GM23338 (cell line): ENCODE results near the gene MLLT3. TPM values are rescaled to one million over a fixed set of nuclear protein-coding genes. Genes with fewer than 3 reads are reported as not detected.

ENCODE experiments used
- ATAC-seq: fragments of 200-7000 bp; cut with Tn5 transposase; 3 replicates; pipeline ENCODE4 v1.9.1; 2020
- DNase-seq: peaks from one replicate; pipeline ENCODE4 v3.0.0-alpha.2; 2015; ENCODE audit warnings: low spot score
- H2AFZ ChIP-seq: fragments of 200-600 bp; sonication (generic); 2 replicates; pipeline ENCODE4 v1.8.0; 2016; ENCODE audit warnings: antibody characterized with exemption, mild to moderate bottlenecking, moderate library complexity
- H3F3A ChIP-seq: fragments of 200-600 bp; sonication (generic); replicated peaks from 2 replicates; pipeline ENCODE4 v1.8.0; 2017; ENCODE audit warnings: antibody characterized with exemption, mixed run types, low read depth
- H3K27ac ChIP-seq: fragments of 200-600 bp; sonication (generic); 2 replicates; pipeline ENCODE4 v1.6.1; 2016; ENCODE audit warnings: low read depth
- H3K27me3 ChIP-seq: fragments of 200-600 bp; sonication (generic); 2 replicates; pipeline ENCODE4 v1.8.0; 2016; ENCODE audit warnings: mild to moderate bottlenecking, mixed run types, moderate library complexity; ENCODE audit not compliant: insufficient read depth
- H3K36me3 ChIP-seq: fragments of 200-600 bp; sonication (generic); 2 replicates; pipeline ENCODE4 v1.8.0; 2016; ENCODE audit warnings: mild to moderate bottlenecking; ENCODE audit not compliant: insufficient read depth
- H3K4me1 ChIP-seq: fragments of 200-600 bp; sonication (generic); 2 replicates; pipeline ENCODE4 v1.8.0; 2016; ENCODE audit warnings: mild to moderate bottlenecking, moderate library complexity; ENCODE audit not compliant: insufficient read depth
- H3K4me2 ChIP-seq: fragments of 200-600 bp; sonication (generic); 2 replicates; pipeline ENCODE4 v1.7.1; 2017; ENCODE audit warnings: mixed run types
- H3K4me3 ChIP-seq: fragments of 200-600 bp; sonication (generic); 2 replicates; pipeline ENCODE4 v1.6.1; 2016; ENCODE audit warnings: mixed run types
- H3K79me2 ChIP-seq: fragments of 200-600 bp; sonication (generic); replicated peaks from 2 replicates; pipeline ENCODE4 v1.8.0; 2017; ENCODE audit warnings: mild to moderate bottlenecking; ENCODE audit not compliant: insufficient read depth
- H3K9me2 ChIP-seq: fragments of 200-600 bp; sonication (generic); 2 replicates; pipeline ENCODE4 v1.8.0; 2017; ENCODE audit not compliant: insufficient read depth
- H4K20me1 ChIP-seq: fragments of 200-600 bp; sonication (generic); replicated peaks from 2 replicates; pipeline ENCODE4 v1.8.0; 2017; ENCODE audit warnings: mild to moderate bottlenecking; ENCODE audit not compliant: insufficient read depth
- H3K27ac Mint-ChIP-seq: 2 replicates; pipeline ENCODE4 v1.8.0; 2020; ENCODE audit warnings: inconsistent platforms, mild to moderate bottlenecking, moderate library complexity, mixed read lengths
- H3K27me3 Mint-ChIP-seq: 3 replicates; pipeline ENCODE4 v1.8.0; 2022; ENCODE audit warnings: low read depth, mild to moderate bottlenecking, moderate library complexity, mixed read lengths, inconsistent platforms; ENCODE audit not compliant: insufficient read depth, poor library complexity
- H3K36me3 Mint-ChIP-seq: 3 replicates; pipeline ENCODE4 v1.8.0; 2021; ENCODE audit warnings: low read depth, mild to moderate bottlenecking, inconsistent platforms, moderate library complexity, mixed read lengths
- H3K4me1 Mint-ChIP-seq: 3 replicates; pipeline ENCODE4 v1.8.0; 2020; ENCODE audit warnings: mild to moderate bottlenecking, inconsistent platforms, mixed read lengths
- H3K4me3 Mint-ChIP-seq: 3 replicates; pipeline ENCODE4 v1.8.0; 2021; ENCODE audit warnings: moderate library complexity, mild to moderate bottlenecking, inconsistent platforms, mixed read lengths
- H3K9me3 Mint-ChIP-seq: 3 replicates; pipeline ENCODE4 v1.8.0; 2020; ENCODE audit warnings: moderate library complexity, mild to moderate bottlenecking, inconsistent platforms, mixed read lengths
- JUNB ChIP-seq: IDR thresholded peaks from one replicate; pipeline ENCODE4 v1.6.1; 2016; ENCODE audit warnings: antibody characterized with exemption; ENCODE audit not compliant: unreplicated experiment
- NANOG ChIP-seq: IDR thresholded peaks from 2 replicates; pipeline ENCODE4 v1.6.1; 2016; ENCODE audit warnings: antibody characterized with exemption, borderline replicate concordance
- ZNF114 ChIP-seq: fragments of 250-450 bp; sonication (Bioruptor Pico); IDR thresholded peaks from 2 replicates; pipeline ENCODE4 v1.5.0; 2020; ENCODE audit warnings: mild to moderate bottlenecking, moderate library complexity
- ZNF331 ChIP-seq: fragments of 250-450 bp; sonication (Bioruptor Pico); IDR thresholded peaks from 2 replicates; pipeline ENCODE4 v1.5.0; 2020; ENCODE audit warnings: low read depth, mild to moderate bottlenecking, moderate library complexity
- polyA plus RNA-seq: library from polyadenylated mRNA; unstranded; fragments of >200 nt; fragmentation: Nextera tagmentation; extraction: Ambion mirVana; gene quantifications from 2 replicates; pipeline ENCODE4 v1.2.1, GENCODE V29; 2016
- total RNA-seq: library from RNA; depleted of rRNA; stranded (reverse); fragments of >200 nt; shearing (Covaris generic); gene quantifications from 2 replicates; pipeline ENCODE4 v1.2.3, GENCODE V29; 2014
- TF ChIP-seq, protein P1 (sequence below), 2 experiments: fragments of 200-600 bp in 1 of 2; sonication (generic) in 1 of 2; conservative IDR thresholded peaks; 2 replicates each; pipeline versions ENCODE4 v1.5.1 to v1.6.1; 2016 to 2017; ENCODE audit warnings: antibody characterized with exemption in 2 of 2, low read depth in 2 of 2, mild to moderate bottlenecking in 2 of 2, moderate library complexity in 1 of 2
- TF ChIP-seq, protein P2 (sequence below): fragments of 250-450 bp; sonication (Bioruptor Pico); IDR thresholded peaks from 2 replicates; pipeline ENCODE4 v1.5.0; 2020; ENCODE audit warnings: mild to moderate bottlenecking, moderate library complexity
- TF ChIP-seq, protein P3 (sequence below): IDR thresholded peaks from one replicate; pipeline ENCODE4 v1.6.1; 2018; ENCODE audit warnings: antibody characterized with exemption; ENCODE audit not compliant: unreplicated experiment

Gene MLLT3
- total and polyA plus RNA-seq, 2 experiments from 2014 or later = 7.5 to 9.5 TPM

DNA sequence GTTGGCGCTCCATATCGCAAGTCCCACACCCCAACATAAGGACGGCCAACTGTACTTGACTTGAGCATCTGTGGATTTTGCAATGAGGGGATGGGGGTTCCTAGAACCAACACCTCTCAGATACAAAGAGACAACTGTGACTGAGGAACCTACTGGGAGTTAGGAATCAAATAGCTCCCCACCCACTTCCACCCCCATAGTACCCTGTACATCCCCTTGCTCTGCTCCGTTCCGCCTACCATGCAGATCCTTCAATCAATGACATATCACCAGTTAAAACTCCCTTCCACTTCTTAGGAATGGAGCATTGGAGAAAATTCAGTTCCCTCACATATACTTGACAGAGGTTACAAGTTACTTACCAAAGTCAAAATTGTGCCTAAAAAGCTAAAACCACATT, 140.9 kb downstream of the MLLT3 start:
- H3K27me3 ChIP-seq = no peaks in the 10 kb centered on the region
- H4K20me1 ChIP-seq = no peaks in the 10 kb centered on the region
- Mint-ChIP-seq H3K27me3 (peaks cover 2% of the 10 kb centered on the region), H3K4me3 (no peak overlapping the region), H3K36me3 (no peaks in the 10 kb centered on the region), H3K4me1 (peaks cover 45% of the 10 kb centered on the region), H3K27ac (no peak overlapping the region), H3K9me3 (no peaks in the 10 kb centered on the region)
- no peaks in the 10 kb centered on the region for H3F3A ChIP-seq
- no peaks in the 10 kb centered on the region for H3K36me3 ChIP-seq
- H3K79me2 ChIP-seq = no peaks in the 10 kb centered on the region
- ATAC-seq (no peak), DNase-seq (no peak)
- H3K4me3 ChIP-seq = no peak overlapping the region
- H3K27ac ChIP-seq = no peak overlapping the region
- peaks cover 40% of the 10 kb centered on the region for H3K4me1 ChIP-seq
- H3K4me2 ChIP-seq = no peak overlapping the region
- no peak overlapping the region for H2AFZ ChIP-seq
- TF ChIP-seq, protein P1, sequence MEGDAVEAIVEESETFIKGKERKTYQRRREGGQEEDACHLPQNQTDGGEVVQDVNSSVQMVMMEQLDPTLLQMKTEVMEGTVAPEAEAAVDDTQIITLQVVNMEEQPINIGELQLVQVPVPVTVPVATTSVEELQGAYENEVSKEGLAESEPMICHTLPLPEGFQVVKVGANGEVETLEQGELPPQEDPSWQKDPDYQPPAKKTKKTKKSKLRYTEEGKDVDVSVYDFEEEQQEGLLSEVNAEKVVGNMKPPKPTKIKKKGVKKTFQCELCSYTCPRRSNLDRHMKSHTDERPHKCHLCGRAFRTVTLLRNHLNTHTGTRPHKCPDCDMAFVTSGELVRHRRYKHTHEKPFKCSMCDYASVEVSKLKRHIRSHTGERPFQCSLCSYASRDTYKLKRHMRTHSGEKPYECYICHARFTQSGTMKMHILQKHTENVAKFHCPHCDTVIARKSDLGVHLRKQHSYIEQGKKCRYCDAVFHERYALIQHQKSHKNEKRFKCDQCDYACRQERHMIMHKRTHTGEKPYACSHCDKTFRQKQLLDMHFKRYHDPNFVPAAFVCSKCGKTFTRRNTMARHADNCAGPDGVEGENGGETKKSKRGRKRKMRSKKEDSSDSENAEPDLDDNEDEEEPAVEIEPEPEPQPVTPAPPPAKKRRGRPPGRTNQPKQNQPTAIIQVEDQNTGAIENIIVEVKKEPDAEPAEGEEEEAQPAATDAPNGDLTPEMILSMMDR (conservative IDR thresholded peaks at IDR 0.05; ENCODE audit: low read depth in 2 of 2) = no peak
- TF ChIP-seq JUNB = no peak
- TF ChIP-seq, protein P2, sequence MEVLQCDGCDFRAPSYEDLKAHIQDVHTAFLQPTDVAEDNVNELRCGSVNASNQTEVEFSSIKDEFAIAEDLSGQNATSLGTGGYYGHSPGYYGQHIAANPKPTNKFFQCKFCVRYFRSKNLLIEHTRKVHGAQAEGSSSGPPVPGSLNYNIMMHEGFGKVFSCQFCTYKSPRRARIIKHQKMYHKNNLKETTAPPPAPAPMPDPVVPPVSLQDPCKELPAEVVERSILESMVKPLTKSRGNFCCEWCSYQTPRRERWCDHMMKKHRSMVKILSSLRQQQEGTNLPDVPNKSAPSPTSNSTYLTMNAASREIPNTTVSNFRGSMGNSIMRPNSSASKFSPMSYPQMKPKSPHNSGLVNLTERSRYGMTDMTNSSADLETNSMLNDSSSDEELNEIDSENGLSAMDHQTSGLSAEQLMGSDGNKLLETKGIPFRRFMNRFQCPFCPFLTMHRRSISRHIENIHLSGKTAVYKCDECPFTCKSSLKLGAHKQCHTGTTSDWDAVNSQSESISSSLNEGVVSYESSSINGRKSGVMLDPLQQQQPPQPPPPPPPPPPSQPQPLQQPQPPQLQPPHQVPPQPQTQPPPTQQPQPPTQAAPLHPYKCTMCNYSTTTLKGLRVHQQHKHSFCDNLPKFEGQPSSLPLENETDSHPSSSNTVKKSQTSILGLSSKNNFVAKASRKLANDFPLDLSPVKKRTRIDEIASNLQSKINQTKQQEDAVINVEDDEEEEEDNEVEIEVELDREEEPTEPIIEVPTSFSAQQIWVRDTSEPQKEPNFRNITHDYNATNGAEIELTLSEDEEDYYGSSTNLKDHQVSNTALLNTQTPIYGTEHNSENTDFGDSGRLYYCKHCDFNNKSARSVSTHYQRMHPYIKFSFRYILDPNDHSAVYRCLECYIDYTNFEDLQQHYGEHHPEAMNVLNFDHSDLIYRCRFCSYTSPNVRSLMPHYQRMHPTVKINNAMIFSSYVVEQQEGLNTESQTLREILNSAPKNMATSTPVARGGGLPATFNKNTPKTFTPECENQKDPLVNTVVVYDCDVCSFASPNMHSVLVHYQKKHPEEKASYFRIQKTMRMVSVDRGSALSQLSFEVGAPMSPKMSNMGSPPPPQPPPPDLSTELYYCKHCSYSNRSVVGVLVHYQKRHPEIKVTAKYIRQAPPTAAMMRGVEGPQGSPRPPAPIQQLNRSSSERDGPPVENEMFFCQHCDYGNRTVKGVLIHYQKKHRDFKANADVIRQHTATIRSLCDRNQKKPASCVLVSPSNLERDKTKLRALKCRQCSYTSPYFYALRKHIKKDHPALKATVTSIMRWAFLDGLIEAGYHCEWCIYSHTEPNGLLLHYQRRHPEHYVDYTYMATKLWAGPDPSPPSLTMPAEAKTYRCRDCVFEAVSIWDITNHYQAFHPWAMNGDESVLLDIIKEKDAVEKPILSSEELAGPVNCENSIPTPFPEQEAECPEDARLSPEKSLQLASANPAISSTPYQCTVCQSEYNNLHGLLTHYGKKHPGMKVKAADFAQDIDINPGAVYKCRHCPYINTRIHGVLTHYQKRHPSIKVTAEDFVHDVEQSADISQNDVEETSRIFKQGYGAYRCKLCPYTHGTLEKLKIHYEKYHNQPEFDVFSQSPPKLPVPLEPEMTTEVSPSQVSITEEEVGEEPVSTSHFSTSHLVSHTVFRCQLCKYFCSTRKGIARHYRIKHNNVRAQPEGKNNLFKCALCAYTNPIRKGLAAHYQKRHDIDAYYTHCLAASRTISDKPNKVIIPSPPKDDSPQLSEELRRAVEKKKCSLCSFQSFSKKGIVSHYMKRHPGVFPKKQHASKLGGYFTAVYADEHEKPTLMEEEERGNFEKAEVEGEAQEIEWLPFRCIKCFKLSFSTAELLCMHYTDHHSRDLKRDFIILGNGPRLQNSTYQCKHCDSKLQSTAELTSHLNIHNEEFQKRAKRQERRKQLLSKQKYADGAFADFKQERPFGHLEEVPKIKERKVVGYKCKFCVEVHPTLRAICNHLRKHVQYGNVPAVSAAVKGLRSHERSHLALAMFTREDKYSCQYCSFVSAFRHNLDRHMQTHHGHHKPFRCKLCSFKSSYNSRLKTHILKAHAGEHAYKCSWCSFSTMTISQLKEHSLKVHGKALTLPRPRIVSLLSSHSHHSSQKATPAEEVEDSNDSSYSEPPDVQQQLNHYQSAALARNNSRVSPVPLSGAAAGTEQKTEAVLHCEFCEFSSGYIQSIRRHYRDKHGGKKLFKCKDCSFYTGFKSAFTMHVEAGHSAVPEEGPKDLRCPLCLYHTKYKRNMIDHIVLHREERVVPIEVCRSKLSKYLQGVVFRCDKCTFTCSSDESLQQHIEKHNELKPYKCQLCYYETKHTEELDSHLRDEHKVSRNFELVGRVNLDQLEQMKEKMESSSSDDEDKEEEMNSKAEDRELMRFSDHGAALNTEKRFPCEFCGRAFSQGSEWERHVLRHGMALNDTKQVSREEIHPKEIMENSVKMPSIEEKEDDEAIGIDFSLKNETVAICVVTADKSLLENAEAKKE (CRISPR knock-in tag) = no peak
- no peak for TF ChIP-seq ZNF331
- no peak for TF ChIP-seq ZNF114 (CRISPR knock-in tag)
- no peak for TF ChIP-seq NANOG
- TF ChIP-seq, protein P3, sequence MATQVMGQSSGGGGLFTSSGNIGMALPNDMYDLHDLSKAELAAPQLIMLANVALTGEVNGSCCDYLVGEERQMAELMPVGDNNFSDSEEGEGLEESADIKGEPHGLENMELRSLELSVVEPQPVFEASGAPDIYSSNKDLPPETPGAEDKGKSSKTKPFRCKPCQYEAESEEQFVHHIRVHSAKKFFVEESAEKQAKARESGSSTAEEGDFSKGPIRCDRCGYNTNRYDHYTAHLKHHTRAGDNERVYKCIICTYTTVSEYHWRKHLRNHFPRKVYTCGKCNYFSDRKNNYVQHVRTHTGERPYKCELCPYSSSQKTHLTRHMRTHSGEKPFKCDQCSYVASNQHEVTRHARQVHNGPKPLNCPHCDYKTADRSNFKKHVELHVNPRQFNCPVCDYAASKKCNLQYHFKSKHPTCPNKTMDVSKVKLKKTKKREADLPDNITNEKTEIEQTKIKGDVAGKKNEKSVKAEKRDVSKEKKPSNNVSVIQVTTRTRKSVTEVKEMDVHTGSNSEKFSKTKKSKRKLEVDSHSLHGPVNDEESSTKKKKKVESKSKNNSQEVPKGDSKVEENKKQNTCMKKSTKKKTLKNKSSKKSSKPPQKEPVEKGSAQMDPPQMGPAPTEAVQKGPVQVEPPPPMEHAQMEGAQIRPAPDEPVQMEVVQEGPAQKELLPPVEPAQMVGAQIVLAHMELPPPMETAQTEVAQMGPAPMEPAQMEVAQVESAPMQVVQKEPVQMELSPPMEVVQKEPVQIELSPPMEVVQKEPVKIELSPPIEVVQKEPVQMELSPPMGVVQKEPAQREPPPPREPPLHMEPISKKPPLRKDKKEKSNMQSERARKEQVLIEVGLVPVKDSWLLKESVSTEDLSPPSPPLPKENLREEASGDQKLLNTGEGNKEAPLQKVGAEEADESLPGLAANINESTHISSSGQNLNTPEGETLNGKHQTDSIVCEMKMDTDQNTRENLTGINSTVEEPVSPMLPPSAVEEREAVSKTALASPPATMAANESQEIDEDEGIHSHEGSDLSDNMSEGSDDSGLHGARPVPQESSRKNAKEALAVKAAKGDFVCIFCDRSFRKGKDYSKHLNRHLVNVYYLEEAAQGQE = no peak
- no peaks in the 10 kb centered on the region for H3K9me2 ChIP-seq
